GM12874 (cell line): ENCODE results near the gene AK8.

Experiments
- TF ChIP-seq, protein P1 (sequence below): IDR thresholded peaks from 2 replicates; pipeline ENCODE4 v1.5.1; 2011; ENCODE audit warnings: low read depth, mild to moderate bottlenecking, control low read depth, low read length, moderate library complexity; ENCODE audit not compliant: insufficient read depth

Gene AK8

GRCh38 chr9:132793606-132794580, 84.2 kb downstream of the AK8 start:
- TF ChIP-seq, protein P1, sequence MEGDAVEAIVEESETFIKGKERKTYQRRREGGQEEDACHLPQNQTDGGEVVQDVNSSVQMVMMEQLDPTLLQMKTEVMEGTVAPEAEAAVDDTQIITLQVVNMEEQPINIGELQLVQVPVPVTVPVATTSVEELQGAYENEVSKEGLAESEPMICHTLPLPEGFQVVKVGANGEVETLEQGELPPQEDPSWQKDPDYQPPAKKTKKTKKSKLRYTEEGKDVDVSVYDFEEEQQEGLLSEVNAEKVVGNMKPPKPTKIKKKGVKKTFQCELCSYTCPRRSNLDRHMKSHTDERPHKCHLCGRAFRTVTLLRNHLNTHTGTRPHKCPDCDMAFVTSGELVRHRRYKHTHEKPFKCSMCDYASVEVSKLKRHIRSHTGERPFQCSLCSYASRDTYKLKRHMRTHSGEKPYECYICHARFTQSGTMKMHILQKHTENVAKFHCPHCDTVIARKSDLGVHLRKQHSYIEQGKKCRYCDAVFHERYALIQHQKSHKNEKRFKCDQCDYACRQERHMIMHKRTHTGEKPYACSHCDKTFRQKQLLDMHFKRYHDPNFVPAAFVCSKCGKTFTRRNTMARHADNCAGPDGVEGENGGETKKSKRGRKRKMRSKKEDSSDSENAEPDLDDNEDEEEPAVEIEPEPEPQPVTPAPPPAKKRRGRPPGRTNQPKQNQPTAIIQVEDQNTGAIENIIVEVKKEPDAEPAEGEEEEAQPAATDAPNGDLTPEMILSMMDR, result no peak

DNA sequence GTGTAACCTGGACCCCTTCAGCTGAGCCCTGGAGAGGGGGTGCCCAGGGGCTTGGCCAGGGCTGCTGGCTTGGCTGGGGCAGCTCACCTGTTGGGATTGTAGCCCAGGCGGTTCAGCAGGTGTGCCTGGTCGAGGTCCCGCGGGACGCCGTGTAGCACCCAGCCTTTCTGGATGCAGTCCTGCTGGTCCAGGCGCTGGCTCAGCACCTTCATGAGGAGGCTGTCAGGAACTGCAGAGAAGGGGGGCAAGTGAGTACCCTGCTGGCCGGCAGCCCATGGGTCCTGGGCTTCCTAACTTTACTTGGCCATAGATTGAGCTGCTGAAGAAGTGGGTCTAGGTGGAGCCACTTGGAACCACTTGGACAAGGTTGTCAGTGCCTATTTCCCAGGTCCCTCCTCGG, 85.5 kb downstream of the AK8 start:
- TF ChIP-seq, protein P1, result no peak

DNA sequence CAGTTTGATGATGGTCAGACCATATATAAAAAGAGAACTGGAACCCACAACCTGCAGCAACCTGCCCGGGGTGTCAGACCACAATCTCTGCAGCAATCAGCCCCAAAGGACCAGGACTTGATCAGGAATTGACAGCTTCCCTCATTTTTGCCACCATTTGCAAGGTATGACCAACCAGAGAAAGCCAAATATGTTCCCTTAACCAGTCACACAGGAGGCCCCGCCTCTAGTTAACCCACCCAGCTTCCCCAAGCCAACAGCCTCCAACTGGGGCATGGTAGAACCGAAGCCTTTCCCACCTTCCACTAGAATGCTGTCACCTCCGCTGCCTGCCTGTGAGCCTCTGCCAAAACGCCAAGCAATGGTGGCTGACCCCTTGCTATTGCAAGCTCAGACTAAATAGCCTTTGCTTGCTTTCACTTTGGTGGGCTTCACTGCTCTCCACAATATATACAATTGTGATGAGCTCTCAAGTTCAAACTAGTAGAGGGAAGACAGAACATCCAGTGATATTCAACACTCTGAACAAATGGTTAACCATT, 86.3 kb downstream of the AK8 start:
- TF ChIP-seq, protein P1, result no peak

DNA sequence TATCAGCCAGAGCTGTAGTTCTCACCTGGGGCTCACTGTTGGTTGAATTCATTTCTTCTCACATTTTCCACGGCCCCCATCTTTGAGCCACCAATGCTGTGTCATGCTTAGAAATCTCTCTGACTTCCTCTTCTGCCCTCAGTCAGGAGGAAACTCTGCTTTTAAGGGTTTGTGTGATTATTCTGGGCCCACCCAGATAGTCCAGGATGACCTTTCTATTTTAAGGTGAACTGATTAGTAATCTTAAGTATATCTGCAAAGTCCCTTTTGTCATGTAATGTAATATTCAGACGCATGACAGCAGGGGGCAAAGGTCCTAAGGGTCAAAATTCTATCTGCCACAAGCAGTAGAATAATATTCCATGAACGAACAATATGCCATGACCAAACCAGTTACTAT, 88.4 kb downstream of the AK8 start:
- TF ChIP-seq, protein P1, result no peak

GRCh38 chr9:132788378-132788777, 89.7 kb downstream of the AK8 start:
- TF ChIP-seq, protein P1, result no peak

- TF ChIP-seq, protein P1, result no peak
Observed at GRCh38 chr9:132787748-132788159, 90.3 kb downstream of the AK8 start.

DNA sequence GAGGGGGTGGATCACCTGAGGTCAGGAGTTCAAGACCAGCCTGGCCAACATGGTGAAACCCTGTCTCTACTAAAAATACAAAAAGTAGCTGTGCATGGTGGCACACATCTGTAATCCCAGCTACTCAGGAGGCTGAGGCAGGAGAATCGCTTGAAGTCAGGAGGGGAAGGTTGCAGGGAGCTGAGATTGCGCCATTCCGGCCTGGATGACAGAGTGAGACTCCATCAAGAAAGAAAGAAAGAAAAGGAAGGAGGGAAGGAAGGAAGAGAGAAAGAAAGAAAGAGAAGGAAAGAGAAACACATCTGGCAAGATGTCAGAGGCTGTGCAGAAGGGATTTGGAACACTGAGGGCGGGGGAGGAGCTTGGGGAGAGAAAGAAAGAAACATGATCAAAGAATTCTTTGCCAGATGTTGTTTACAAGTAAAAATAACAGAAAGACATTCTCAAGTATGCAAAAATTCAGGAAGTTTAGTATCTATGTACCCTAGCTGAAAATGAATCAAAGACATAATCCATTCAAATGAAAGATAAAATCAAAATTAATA, 93.7 kb downstream of the AK8 start:
- TF ChIP-seq, protein P1, result no peak
